ENCODE measurements around the gene LCE4A.
"Not testable (repeated sequence)": the region's sequence is repeated elsewhere in the genome, so short reads cannot be mapped to it uniquely, and the experiment has no call there.

DNA sequence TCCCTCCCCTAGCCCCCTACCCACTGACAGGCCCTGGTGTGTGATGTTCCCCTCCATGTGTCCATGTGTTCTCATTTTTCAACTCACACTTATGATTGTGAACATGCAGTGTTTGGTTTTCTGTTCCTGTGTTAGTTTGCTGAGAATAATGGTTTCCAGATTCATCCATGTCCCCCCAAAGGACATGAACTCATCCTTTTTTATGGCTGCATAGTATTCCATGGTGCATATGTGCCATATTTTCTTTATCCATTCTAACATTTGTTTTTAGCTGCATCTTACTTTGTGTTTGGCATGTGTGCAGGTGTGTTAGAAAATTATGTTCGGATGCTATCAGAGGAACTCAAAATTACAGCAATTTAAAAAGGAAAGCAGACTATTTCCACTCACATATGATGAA, 41.8 kb upstream of the LCE4A start:
- TF ChIP-seq, protein P1, sequence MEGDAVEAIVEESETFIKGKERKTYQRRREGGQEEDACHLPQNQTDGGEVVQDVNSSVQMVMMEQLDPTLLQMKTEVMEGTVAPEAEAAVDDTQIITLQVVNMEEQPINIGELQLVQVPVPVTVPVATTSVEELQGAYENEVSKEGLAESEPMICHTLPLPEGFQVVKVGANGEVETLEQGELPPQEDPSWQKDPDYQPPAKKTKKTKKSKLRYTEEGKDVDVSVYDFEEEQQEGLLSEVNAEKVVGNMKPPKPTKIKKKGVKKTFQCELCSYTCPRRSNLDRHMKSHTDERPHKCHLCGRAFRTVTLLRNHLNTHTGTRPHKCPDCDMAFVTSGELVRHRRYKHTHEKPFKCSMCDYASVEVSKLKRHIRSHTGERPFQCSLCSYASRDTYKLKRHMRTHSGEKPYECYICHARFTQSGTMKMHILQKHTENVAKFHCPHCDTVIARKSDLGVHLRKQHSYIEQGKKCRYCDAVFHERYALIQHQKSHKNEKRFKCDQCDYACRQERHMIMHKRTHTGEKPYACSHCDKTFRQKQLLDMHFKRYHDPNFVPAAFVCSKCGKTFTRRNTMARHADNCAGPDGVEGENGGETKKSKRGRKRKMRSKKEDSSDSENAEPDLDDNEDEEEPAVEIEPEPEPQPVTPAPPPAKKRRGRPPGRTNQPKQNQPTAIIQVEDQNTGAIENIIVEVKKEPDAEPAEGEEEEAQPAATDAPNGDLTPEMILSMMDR (IDR thresholded peaks at IDR 0.05): not testable (repeated sequence)
- TF ChIP-seq POLR2AphosphoS5, POLR2A, EP300 (IDR thresholded peaks at IDR 0.05): not testable (repeated sequence)

Measured in suprapubic skin (tissue), 4 donors.